Left ventricle myocardium inferior (tissue), 1 donor: Measurements from ENCODE around the gene LSM5. TPM values are rescaled to one million over a fixed set of nuclear protein-coding genes. Genes with fewer than 3 reads are reported as not detected.
"Not testable (repeated sequence)": the region's sequence is repeated elsewhere in the genome, so short reads cannot be mapped to it uniquely, and the experiment has no call there.

Experiments used
- DNase-seq: peaks from one replicate; pipeline ENCODE4 v3.0.0-alpha.2; 2020
- H3K27ac ChIP-seq: fragments of 200-600 bp; replicated peaks from 2 replicates; pipeline ENCODE4 v1.8.0; 2021
- H3K27me3 ChIP-seq: fragments of 200-600 bp; 2 replicates; pipeline ENCODE4 v1.8.0; 2021; ENCODE audit warnings: low read depth
- H3K36me3 ChIP-seq: fragments of 200-600 bp; 2 replicates; pipeline ENCODE4 v1.8.0; 2021
- H3K4me1 ChIP-seq: fragments of 200-600 bp; 2 replicates; pipeline ENCODE4 v1.8.0; 2021
- H3K4me3 ChIP-seq: fragments of 200-600 bp; 2 replicates; pipeline ENCODE4 v1.8.0; 2021; ENCODE audit warnings: mild to moderate bottlenecking, moderate library complexity
- H3K9me3 ChIP-seq: fragments of 200-600 bp; replicated peaks from 2 replicates; pipeline ENCODE4 v1.8.0; 2021
- CTCF ChIP-seq: fragments of 200-600 bp; IDR thresholded peaks from 2 replicates; pipeline ENCODE4 v1.8.0; 2021; ENCODE audit warnings: antibody characterized with exemption, mild to moderate bottlenecking, borderline replicate concordance
- intact Hi-C: fragments of 100-400 bp; cut with micrococcal nuclease; formaldehyde crosslinking; loops from one replicate; pipeline ENCODE4 v1.11.0; 2022
- total RNA-seq: library from RNA; stranded (reverse); fragmentation: NEBNext Ultra II Directional; extraction: Animal tissue kit (Norgen Biotek cat#: 25700); gene quantifications from one replicate; pipeline ENCODE4 v1.2.1, GENCODE V29; 2021
- donor health status: DM: no; HTN: yes; CAD: no; lungs with severe emphysema.

The LSM5 gene
- total RNA-seq, 1 donor from 2014 or later = 39.5 TPM

DNA sequence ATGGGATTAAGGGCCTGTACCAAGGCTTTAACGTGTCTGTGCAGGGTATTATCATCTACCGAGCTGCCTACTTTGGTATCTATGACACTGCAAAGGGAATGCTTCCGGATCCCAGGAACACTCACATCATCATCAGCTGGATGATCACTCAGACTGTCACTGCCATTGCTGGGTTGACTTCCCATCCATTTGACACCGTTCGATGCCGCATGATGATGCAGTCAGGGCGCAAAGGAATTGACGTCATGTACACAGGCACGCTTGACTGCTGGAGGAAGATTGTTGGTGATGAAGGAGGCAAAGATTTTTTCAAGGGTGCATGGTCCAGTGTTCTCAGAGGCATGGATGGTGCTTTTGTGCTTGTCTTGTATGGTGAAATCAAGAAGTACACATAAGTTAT lies 18.2 kb downstream of the LSM5 start:
- intact Hi-C loops = no loop called here

DNA sequence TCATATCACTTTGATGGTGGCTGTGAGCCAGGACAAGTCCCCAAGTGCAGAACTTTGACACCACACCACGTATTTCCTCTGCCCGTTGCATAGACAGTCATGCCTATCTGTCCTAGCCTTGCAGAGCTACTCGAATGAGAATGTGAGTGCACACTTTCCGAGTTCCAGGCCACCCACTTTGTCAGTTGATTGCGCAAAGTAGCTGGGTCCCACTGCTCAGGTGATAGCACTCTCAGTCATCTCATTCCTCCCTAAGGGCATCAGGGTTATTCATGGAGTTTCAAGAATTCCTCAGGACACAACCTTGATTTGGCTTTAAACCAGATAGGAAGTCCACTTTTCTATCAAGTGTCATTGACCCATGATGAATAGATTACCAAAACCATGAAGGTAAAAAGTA lies 19.3 kb downstream of the LSM5 start:
- no peak for DNase-seq
- no peak for TF ChIP-seq CTCF
- H3K4me3 ChIP-seq = no peak overlapping the region
- H3K4me1 ChIP-seq = no peaks in the 10 kb centered on the region
- no peaks in the 10 kb centered on the region for H3K9me3 ChIP-seq
- intact Hi-C loops = no loop called here
- H3K27me3 ChIP-seq = no peaks in the 10 kb centered on the region
- H3K27ac ChIP-seq = no peak overlapping the region
- no peaks in the 10 kb centered on the region for H3K36me3 ChIP-seq

More for the DNA sequence above, 18.2 kb downstream of the LSM5 start:
- Histone ChIP-seq H3K4me1 (no peaks in the 10 kb centered on the region), H3K27ac (no peak overlapping the region), H3K27me3 (no peaks in the 10 kb centered on the region), H3K4me3 (no peak overlapping the region), H3K36me3 (no peaks in the 10 kb centered on the region), H3K9me3 (no peaks in the 10 kb centered on the region)
- no peak for TF ChIP-seq CTCF
- no peak for DNase-seq

DNA sequence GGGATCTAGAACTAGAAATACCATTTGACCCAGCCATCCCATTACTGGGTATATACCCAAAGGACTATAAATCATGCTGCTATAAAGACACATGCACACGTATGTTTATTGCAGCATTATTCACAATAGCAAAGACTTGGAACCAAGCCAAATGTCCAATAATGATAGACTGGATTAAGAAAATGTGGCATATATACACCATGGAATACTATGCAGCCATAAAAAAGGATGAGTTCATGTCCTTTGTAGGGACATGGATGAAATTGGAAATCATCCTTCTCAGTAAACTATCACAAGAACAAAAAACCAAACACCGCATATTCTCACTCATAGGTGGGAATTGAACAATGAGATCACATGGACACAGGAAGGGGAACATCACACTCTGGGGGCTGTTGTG lies 20.2 kb downstream of the LSM5 start:
- H3K4me1 ChIP-seq, H3K27ac ChIP-seq, H3K9me3 ChIP-seq, DNase-seq, H3K27me3 ChIP-seq, H3K36me3 ChIP-seq, intact Hi-C loops, H3K4me3 ChIP-seq: not testable (repeated sequence)

DNA sequence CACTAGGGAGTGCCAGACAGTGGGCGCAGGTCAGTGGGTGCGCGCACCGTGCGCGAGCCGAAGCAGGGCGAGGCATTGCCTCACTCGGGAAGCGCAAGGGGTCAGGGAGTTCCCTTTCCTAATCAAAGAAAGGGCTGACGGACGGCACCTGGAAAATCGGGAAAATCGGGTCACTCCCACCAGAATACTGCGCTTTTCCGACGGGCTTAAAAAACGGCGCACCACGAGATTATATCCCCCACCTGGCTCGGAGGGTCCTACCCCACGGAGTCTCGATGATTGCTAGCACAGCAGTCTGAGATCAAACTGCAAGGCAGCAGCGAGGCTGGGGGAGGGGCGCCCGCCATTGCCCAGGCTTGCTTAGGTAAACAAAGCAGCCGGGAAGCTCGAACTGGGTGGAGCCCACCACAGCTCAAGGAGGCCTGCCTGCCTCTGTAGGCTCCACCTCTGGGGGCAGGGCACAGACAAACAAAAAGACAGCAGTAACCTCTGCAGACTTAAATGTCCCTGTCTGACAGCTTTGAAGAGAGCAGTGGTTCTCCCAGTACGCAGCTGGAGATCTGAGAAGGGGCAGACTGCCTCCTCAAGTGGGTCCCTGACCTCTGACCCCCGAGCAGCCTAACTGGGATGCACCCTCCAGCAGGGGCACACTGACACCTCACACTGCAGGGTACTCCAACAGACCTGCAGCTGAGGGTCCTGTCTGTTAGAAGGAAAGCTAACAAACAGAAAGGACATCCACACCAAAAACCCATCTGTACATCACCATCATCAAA lies 25.4 kb downstream of the LSM5 start:
- H3K36me3 ChIP-seq, H3K27ac ChIP-seq, H3K4me1 ChIP-seq, H3K27me3 ChIP-seq, H3K4me3 ChIP-seq, DNase-seq, H3K9me3 ChIP-seq, intact Hi-C loops: not testable (repeated sequence)

GRCh38 chr7:32462977-32463376 lies 27.2 kb downstream of the LSM5 start:
- intact Hi-C loops = no loop called here
- H3K27ac ChIP-seq = no peak overlapping the region
- no peaks in the 10 kb centered on the region for H3K27me3 ChIP-seq
- no peak for TF ChIP-seq CTCF
- H3K4me3 ChIP-seq = no peak overlapping the region
- H3K36me3 ChIP-seq = no peaks in the 10 kb centered on the region
- H3K9me3 ChIP-seq = no peaks in the 10 kb centered on the region
- peaks cover 5% of the 10 kb centered on the region for H3K4me1 ChIP-seq
- no peak for DNase-seq

DNA sequence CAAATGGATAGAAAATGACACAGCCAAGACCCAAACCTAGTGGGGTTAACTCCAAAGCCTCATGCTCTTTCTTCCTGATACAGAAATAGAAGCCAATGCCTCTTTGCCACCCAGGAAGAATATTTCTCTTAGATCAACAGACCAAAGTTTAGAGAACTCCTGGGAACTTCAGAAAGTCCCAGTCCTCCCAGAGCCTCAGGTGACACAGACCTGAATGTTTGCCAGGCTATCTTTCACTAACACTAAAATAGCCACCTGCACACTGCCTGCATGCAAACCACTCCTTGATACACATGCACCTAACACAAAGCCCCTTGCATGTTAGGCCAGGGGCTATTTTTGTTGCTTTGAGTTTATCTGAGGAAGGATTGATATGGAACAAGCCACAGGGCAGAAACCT lies 27.7 kb downstream of the LSM5 start:
- Histone ChIP-seq H3K27ac (no peak overlapping the region), H3K4me3 (no peak overlapping the region), H3K27me3 (no peaks in the 10 kb centered on the region), H3K4me1 (peaks cover 5% of the 10 kb centered on the region), H3K36me3 (no peaks in the 10 kb centered on the region), H3K9me3 (no peaks in the 10 kb centered on the region)
- TF ChIP-seq CTCF = no peak
- no peak for DNase-seq
- intact Hi-C loops = no loop called here

DNA sequence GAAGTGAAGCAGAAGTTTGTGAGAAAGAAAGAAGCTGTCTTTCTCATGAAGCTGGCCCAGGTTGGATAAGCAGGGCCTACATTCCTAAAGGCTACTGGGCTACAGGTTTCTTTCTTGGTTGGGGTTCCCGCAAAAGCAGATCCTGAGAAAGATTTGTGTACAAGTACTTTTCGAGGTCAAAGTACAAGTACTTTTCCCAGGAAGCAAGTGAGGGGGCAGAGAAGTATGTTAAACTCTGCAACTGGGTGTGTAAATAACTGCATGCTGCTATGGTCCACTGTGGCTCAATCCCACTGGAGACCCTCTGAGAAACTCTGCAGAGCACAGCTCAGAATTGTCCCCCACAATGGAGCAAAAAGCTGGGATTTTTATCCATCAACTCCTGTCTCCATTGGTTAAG lies 28.7 kb downstream of the LSM5 start:
- no peak for TF ChIP-seq CTCF
- no peaks in the 10 kb centered on the region for H3K9me3 ChIP-seq
- intact Hi-C loops = no loop called here
- DNase-seq = no peak
- no peaks in the 10 kb centered on the region for H3K27me3 ChIP-seq
- no peak overlapping the region for H3K4me3 ChIP-seq
- H3K36me3 ChIP-seq = no peaks in the 10 kb centered on the region
- peaks cover 5% of the 10 kb centered on the region for H3K4me1 ChIP-seq
- H3K27ac ChIP-seq = no peak overlapping the region
